HG03558 (cell line): Measurements from ENCODE around the gene CDK8.
"Not testable (repeated sequence)": the region's sequence is repeated elsewhere in the genome, so short reads cannot be mapped to it uniquely, and the experiment has no call there.

Experiments used
- ATAC-seq: cut with Tn5 transposase; IDR thresholded peaks from one replicate; pipeline ENCODE4 v1.9.1; 2021; ENCODE audit warnings: moderate number of reproducible peaks; ENCODE audit not compliant: unreplicated experiment; ENCODE audit errors: extremely low read depth

Gene CDK8

GRCh38 chr13:26310003-26310402 lies 56.1 kb downstream of the CDK8 start:
- no peak for ATAC-seq

GRCh38 chr13:26310470-26310869 lies 56.5 kb downstream of the CDK8 start:
- no peak for ATAC-seq

GRCh38 chr13:26312019-26312418 lies 58.1 kb downstream of the CDK8 start:
- ATAC-seq = not testable (repeated sequence)

- ATAC-seq = not testable (repeated sequence)
Measured at GRCh38 chr13:26316095-26316494, 62.2 kb downstream of the CDK8 start.

GRCh38 chr13:26320766-26321165 lies 66.8 kb downstream of the CDK8 start:
- ATAC-seq = no peak

GRCh38 chr13:26323127-26323526 lies 69.2 kb downstream of the CDK8 start:
- ATAC-seq = no peak

GRCh38 chr13:26323764-26324163 lies 69.8 kb downstream of the CDK8 start:
- ATAC-seq = no peak

- no peak for ATAC-seq
Measured at GRCh38 chr13:26324294-26324693, 70.4 kb downstream of the CDK8 start.

- ATAC-seq = no peak
Measured at GRCh38 chr13:26324867-26325266, 70.9 kb downstream of the CDK8 start.

- ATAC-seq = peak; percentile 59
Measured at GRCh38 chr13:26325876-26326275, 71.9 kb downstream of the CDK8 start.

GRCh38 chr13:26326562-26326961 lies 72.6 kb downstream of the CDK8 start:
- ATAC-seq = no peak

GRCh38 chr13:26327940-26328725 lies 74.2 kb downstream of the CDK8 start:
- ATAC-seq = no peak

- no peak for ATAC-seq
Measured at GRCh38 chr13:26335158-26335557, 81.2 kb downstream of the CDK8 start.

- ATAC-seq = no peak
Measured at GRCh38 chr13:26340807-26341206, 86.9 kb downstream of the CDK8 start.

- ATAC-seq = no peak
Measured at GRCh38 chr13:26342898-26343297, 89.0 kb downstream of the CDK8 start.

GRCh38 chr13:26343816-26344215 lies 89.9 kb downstream of the CDK8 start:
- ATAC-seq = no peak

GRCh38 chr13:26344980-26345379 lies 91.1 kb downstream of the CDK8 start:
- ATAC-seq = no peak

- no peak for ATAC-seq
Measured at GRCh38 chr13:26348966-26349365, 95.0 kb downstream of the CDK8 start.

- ATAC-seq = no peak
Measured at GRCh38 chr13:26362261-26362660, 108.3 kb downstream of the CDK8 start.

- no peak for ATAC-seq
Measured at GRCh38 chr13:26370553-26370952, 116.6 kb downstream of the CDK8 start.

- no peak for ATAC-seq
Measured at GRCh38 chr13:26372747-26373146, 118.8 kb downstream of the CDK8 start.

- no peak for ATAC-seq
Measured at GRCh38 chr13:26376430-26376829, 122.5 kb downstream of the CDK8 start.
